Measurements from ENCODE around the gene EIF2AK2.

Gene EIF2AK2

DNA sequence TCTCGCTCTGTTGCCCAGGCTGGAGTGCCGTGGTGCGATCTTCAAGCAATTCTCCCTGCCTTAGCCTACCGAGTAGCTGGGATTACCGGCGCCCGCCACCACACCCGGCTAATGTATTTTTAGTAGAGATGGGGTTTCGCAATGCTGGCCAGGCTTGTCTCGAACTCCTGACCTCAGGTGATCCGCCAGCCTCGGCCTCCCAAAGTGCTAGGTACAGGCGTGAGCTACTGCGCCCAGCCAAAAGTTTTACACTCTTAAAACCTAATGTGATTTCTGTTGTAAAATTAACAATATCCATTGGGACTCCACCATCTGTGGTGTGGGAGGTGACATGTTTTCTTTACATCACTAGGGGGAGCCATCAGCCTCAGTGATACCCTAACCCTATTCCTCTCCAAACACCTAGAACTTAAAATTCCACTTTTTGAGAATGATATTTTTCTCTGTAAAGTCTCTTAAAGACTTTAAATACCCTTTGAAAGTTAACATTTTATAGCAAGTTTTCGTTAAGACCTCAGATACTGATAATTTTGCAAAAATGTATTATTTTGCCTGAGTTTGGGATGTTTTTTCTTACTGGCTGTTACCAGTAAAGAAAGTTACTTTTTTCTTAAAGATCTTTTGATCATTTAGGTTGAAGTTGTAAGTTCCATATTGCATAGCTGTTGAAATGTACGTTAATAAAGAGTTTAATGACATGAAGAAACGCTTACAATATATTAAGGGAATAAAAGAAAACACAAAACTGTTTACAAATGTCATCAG lies 11.6 kb upstream of the EIF2AK2 start:
- DNase-seq = no peak

GRCh38 chr2:37167636-37168180 lies 10.9 kb upstream of the EIF2AK2 start:
- no peak for DNase-seq

DNA sequence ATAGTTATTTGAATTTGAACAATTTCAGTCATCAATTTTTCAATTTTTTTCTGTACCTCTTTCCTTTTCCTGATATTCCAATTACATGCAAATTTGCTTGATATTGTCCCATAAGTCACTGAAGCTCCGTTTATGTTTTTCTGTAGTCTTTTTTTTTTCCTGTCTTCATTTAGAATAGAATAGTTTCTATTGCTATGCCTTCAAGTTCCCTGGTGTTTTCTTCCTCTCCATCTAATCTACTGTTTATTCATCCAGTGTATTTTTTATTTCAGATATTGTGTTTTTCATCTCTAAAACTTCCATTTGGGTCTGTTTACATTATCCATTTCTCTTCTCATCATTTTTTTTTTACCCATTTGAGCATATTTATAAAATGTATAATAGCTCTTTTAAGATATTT lies 8.0 kb upstream of the EIF2AK2 start:
- no peak for DNase-seq

DNA sequence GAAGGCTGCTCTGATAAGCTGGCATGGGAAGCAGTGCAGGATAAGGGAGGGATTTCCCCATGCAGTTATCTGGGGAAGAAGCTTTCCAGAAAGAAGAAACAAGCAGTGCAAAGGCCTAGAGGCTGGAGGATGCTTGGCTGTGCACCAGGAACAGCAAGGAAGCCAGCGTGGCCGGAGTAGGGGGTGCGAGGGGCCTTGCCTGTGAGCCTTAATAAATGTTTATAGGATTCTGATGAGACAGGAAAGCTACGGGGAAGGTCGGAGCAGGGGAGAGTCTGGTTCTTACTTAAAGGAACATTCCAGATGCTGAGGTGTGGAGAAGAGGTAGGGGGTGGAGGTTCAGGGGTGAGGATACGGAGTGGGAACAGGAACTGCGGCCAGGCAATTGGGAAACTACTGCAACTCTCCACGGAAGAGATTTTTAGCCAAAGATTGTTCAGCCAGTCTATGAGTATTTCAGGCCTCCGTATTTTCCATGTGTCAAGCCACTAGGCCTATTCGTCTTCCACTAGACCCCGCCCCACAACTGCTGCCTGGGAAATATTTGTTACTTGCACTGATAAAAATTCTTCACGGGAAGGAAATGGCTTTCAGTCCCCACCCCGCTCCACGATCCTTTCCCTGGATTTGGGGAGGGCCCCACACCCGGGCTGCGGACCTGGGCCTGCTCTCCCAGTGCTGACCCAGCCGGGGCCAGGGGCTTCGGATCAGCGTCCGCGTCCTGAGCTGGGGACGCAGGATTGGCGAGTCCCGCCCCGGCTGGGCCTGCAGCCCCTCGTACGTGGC lies 516 bp downstream of the EIF2AK2 start:
- no peak for DNase-seq

DNA sequence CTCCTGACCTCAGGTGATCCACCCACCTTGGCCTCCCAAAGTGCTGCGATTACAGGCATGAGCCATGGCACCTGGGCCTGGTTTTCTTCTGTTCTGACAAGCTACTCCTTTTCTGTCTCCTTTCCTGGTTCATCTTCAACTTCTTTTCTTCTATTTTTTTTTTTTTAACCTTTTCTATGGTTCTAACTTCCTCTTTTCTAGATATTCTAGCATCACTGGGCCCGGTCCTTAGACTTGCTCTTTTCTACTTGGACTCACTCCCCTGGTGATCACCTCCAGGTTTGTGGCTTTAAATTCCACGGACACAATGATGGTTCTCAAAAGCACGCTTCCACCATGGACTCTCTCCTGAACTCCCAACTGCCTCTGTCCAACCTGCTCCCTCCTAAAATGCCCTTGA lies 2.0 kb downstream of the EIF2AK2 start:
- DNase-seq = no peak

DNA sequence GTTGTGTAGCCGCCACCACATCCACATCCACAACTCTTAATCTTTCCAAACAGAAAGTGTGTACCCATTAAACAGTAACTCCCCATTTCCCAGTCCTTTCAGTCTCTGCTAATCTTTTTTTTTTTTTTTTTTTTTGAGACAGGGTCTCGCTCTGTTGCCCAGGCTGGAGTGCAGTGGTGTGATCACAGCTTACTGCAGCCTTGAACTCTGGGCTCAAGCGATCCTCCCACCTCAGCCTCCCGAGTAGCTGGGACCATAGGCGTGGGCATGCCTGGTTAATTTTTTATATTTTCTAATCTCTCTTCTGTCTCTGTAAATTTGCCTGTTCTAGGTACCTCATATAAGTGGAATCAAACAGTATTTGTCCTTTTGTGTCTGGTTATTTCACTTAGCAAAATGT lies 3.6 kb downstream of the EIF2AK2 start:
- no peak for DNase-seq

DNA sequence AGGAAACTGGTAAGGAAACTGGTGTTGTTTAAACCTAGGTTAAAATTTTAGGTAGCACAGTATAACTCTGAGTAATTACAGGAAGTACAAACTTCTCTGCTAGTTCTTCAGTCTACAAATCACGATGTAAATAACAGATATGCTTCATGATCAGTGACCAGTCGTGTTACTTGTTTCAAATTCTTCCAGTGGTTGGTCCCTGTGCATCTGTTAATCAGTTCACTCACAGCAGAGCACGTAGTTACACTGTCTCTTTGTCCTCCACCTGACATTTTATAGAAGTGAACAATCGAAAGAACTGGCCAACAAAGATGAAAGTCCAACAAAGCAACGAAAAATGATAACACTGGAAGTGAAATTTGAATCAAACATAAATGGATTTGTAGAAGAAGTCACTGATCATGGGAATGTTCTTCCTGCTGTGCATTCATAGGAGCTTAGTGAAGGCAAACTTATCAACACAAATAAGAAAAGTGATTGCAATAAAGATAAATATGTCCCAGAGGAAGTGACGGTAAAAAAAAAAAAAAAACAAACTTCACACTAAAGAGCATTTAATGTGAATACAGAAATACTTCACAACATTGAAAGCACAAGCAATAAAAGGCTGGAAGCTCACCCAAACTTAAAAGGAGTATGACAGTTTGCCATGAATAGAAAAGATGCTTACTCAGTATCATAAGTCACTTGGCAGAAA lies 7.0 kb downstream of the EIF2AK2 start:
- DNase-seq = no peak

GRCh38 chr2:37148325-37148724 lies 8.5 kb downstream of the EIF2AK2 start:
- DNase-seq = no peak

DNA sequence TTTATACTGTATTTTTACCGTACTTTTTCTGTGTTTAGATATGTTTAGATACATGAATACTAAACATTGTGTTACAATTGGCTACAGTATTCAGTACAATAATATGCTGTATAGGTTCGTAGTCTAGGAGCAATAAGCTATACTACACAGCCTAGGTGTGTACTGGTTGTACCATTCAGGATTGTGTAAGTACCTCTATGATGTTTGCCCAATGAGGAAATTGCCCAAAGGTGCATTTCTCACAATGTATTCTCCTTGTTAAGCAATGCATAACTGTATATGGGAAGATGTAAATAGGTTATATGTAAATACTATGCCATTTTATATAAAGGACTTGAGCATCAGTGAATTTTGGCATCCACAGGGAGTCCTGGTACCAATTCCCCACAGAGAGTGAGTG lies 10.7 kb downstream of the EIF2AK2 start:
- no peak for DNase-seq

GRCh38 chr2:37143974-37144373 lies 12.8 kb downstream of the EIF2AK2 start:
- no peak for DNase-seq

- DNase-seq = no peak
Observed at GRCh38 chr2:37142546-37142945, 14.2 kb downstream of the EIF2AK2 start.

DNA sequence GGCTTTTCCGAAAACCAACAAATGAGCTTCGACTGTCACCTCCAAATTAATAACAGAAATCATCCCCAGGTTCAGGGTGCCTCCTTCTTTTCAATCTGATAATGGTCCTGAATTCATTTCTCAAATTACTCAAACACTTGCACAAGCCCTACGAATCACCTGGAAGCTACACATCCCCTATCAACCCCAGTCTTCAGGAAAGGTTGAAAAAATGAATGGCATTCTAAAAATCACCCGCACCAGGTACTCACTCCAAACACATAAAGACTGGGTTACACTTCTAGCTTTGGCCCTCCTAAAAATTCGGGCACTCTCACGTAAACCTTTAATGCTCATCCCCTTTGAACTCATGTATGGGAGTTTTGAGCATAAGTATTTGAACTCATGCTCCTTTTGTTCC lies 23.9 kb downstream of the EIF2AK2 start:
- DNase-seq = no peak

- no peak for DNase-seq
Observed at GRCh38 chr2:37125416-37125815, 31.4 kb downstream of the EIF2AK2 start.

GRCh38 chr2:37119157-37119556 lies 37.6 kb downstream of the EIF2AK2 start:
- DNase-seq = no peak

DNA sequence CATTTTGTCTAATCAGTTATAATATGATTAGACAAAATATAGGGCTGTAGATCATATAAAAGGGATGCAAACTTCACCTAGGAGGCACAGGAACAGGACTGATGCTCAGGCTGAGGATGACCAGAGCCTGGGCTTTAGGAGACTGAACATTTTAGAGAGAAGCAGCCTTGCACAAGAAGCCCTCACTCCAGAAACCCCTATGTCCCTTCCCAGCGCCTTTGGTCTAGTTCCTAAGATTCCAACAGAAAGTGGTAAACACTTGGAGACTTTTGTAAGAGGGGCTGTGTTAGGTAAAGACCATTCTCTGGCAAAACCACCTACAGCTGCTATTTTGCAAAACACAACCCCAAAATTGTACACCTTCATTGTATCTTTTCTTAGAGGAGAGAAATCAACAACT lies 39.2 kb downstream of the EIF2AK2 start:
- no peak for DNase-seq

GRCh38 chr2:37111958-37112357 lies 44.8 kb downstream of the EIF2AK2 start:
- no peak for DNase-seq

DNA sequence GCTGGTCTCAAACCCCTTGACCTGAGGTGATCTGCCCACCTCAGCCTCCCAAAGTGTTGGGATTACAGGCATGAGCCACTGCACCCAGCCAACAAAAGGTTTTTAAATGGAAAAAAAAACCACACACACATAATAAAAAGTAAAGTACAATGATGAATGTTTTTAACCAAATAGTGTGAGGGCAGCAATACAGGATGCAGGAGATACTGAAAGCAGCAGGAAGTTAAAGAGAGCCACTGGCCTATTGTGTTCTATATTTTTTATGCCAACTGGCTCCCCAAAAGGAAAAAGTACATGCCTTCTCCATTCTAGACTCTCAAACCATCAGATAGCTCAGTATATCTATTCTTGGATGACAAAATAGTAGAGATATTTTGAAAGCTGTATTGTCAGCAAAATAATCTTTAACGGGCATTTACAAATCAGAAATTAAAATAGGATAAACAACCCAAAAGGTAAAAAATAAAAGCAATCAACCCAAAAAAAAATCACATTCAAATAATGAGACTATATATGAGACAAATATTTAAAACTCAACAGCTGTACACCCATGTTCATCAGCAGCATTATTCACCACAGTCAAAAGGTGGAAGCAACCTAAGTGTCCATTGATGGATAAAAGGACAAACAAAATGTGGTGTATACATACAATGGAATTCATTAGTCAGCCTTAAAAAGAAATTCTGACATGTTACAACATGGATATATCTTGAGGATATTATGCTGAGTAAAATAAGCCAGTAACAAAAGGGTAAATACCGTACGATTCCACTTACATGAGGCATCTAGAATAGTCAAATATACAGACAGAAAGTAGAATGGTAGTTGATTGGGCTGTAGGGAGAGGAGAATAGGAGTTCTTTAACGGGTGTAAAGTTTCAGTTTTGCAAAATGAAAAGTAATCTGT lies 46.2 kb downstream of the EIF2AK2 start:
- no peak for DNase-seq

- DNase-seq = no peak
Observed at GRCh38 chr2:37109523-37109922, 47.3 kb downstream of the EIF2AK2 start.

DNA sequence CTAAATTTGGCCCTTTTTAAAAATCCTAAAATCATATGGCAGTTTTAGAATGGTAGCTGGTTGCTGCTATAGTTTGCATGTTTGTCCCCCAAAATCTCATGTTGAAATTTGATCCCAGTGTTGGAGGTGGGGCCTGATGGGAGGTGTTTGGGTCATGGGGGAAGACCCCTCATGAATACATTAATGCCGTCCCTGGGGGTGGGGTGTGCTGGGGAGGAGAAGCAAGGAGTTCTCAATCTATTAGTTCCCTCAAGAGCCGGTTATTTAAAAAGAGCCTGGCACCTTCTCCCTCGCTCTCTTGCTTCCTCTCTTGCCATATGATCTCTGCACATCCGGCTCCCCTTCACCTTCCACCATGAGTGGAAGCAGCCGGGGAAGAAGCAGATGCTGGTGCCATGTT lies 51.6 kb downstream of the EIF2AK2 start:
- DNase-seq = no peak

DNA sequence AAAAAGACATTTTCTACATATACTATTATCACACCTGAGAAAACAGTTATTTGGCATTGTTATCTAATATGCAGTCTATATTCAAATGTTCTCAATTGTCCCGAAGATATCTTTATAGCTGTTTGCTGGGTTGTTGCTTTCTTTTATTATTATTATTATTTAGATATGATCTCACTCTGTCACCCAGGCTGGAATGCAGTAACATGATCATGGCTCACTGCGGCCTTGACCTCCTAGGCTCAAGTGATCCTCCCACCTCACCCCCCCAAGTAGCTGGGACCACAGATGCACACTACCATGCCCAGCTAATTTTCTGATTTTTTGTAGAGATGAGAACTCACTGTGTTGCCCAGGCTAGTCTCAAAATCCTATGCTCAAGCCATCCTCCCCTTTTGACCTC lies 52.6 kb downstream of the EIF2AK2 start:
- DNase-seq = no peak

DNA sequence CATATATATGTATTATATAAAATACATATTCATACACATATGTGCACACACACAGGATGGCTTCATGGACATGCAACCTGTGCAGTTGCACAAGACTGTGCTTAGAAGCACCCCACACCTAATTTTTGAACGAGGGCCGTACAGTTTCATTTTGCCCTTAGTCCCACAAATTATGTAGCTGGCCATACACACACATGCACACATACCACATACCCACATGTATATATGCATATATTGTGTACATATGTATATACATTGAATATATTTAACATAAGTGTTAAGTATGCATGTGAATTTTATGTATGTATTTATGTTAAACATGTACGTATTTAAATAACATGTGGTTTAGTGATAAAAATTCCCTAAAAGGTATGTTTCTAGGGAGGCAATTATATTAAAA lies 54.2 kb downstream of the EIF2AK2 start:
- DNase-seq = no peak

DNA sequence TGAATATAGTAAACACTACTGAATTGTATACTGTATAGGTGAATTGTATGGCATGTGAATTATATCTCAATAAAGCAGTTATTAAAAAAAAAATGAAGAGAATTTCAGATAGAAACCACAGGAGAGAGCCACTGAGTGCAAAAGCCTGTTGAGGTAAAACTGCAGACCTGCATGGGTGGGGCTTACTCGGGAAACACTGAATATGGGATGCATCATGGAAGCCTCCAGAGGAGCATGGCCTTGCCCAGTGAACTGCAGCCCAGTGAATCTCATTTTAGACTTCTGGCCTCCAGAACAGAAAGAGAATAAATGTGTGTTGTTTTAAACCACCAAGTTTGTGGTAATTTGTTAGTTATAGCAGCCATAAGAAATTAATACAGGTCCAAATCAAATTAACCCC lies 56.7 kb downstream of the EIF2AK2 start:
- DNase-seq = no peak
